Thymus (tissue), 11 donors: ENCODE results near the gene RPS6KA5. TPM values are rescaled to one million over a fixed set of nuclear protein-coding genes. Genes with fewer than 3 reads are reported as not detected.
"Not testable (repeated sequence)": the region's sequence is repeated elsewhere in the genome, so short reads cannot be mapped to it uniquely, and the experiment has no call there.

Experiments used
- DNase-seq, 9 donors: peaks; one replicate each; pipeline ENCODE4 v3.0.0-alpha.2; 2013; ENCODE audit warnings: low spot score in 9 of 9, low read depth in 6 of 9, missing footprints in 1 of 9
- H3K27ac ChIP-seq, 2 donors: one replicate each; pipeline ENCODE4 v1.5.1; 2013; ENCODE audit warnings: control low read depth in 1 of 2, low read depth in 1 of 2, low read length in 1 of 2, mild to moderate bottlenecking in 1 of 2, moderate library complexity in 1 of 2
- H3K27me3 ChIP-seq, 2 donors: one replicate each; pipeline ENCODE4 v1.5.1; 2013; ENCODE audit warnings: low read length in 1 of 2; ENCODE audit not compliant: control insufficient read depth in 2 of 2, insufficient read depth in 1 of 2
- H3K36me3 ChIP-seq, 2 donors: one replicate each; pipeline ENCODE4 v1.5.1; 2013; ENCODE audit warnings: low read length in 1 of 2, mild to moderate bottlenecking in 1 of 2, moderate library complexity in 1 of 2; ENCODE audit not compliant: control insufficient read depth in 2 of 2, insufficient read depth in 2 of 2
- H3K4me1 ChIP-seq, 2 donors: one replicate each; pipeline ENCODE4 v1.5.1; 2013; ENCODE audit warnings: low read length in 2 of 2; ENCODE audit not compliant: control insufficient read depth in 2 of 2, insufficient read depth in 2 of 2
- H3K4me3 ChIP-seq, 2 donors: one replicate each; pipeline ENCODE4 v1.5.1; 2013; ENCODE audit warnings: low read length in 2 of 2, control low read depth in 1 of 2, mild to moderate bottlenecking in 1 of 2
- H3K9me3 ChIP-seq, 2 donors: one replicate each; pipeline ENCODE4 v1.5.1; 2013; ENCODE audit warnings: low read length in 1 of 2, mild to moderate bottlenecking in 1 of 2; ENCODE audit not compliant: control insufficient read depth in 2 of 2, insufficient read depth in 1 of 2
- WGBS: extraction: QIAGEN DNeasy Blood & Tissue Kit; methylation state at CpG from one replicate; pipeline ENCODE4 v1.1.7; 2013; 5-methylcytosine and 5-hydroxymethylcytosine counted together
- polyA plus RNA-seq: library from polyadenylated mRNA; stranded (reverse); fragments of 200-250 nt; gene quantifications from one replicate; pipeline ENCODE4 v1.2.3, GENCODE V29; 2013
- total RNA-seq: library from RNA; stranded (reverse); fragments of 120-200 nt; gene quantifications from one replicate; pipeline ENCODE4 v1.2.4, GENCODE V29; 2013
- donor health status: healthy.

RPS6KA5 gene
- total and polyA plus RNA-seq, 2 donors = 4.0 to 5.1 TPM

DNA sequence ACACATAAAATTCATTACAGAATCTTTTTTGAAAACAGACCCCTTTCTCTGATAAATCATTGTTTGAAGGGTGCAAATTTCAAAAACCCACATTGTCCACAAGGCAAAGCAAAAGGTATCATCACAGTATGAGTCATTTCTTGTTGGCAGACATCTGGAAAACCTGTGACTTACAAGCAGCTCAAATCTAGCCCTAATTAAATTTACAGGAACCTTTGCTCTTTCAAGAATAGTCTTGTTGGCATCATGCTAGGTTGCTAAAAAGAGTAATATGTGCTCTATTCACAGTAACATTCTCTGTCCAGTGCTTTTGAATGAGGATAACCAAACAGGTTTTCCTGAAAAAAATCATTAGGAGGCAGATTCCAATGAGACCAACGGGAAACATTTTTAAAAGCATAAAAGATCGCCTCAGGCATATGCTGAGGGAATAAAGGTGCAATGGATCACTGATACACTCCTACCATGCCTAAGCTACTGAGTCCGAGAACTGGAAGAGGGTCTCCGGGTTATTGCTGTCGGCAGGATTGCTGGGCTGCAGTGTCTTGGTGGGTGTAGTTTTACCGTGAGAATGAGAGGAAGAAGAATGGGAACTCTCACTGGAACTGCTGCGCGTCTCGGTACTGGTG lies 188.7 kb downstream of the RPS6KA5 start:
- Histone ChIP-seq H3K36me3 (peaks cover 7 to 8% of the 10 kb centered on the region in 2 donors), H3K27ac (no peak overlapping the region), H3K27me3 (no peaks in the 10 kb centered on the region), H3K9me3 (no peaks in the 10 kb centered on the region), H3K4me3 (no peak overlapping the region), H3K4me1 (peaks cover 0 to 2% of the 10 kb centered on the region in 2 donors)
- 97% methylated on average over 9 of the region's 9 CpGs for WGBS
- no peak for DNase-seq

- H3K36me3 ChIP-seq = peaks cover 7 to 8% of the 10 kb centered on the region in 2 donors
- 90% methylated on average over 1 of the region's 1 CpG for WGBS
Measured at GRCh38 chr14:90870950-90871604, 189.4 kb downstream of the RPS6KA5 start.

GRCh38 chr14:90867501-90867900 lies 192.9 kb downstream of the RPS6KA5 start:
- H3K9me3 ChIP-seq = no peaks in the 10 kb centered on the region
- H3K36me3 ChIP-seq = peaks cover 0 to 3% of the 10 kb centered on the region in 2 donors
- no peak overlapping the region for H3K4me3 ChIP-seq
- H3K27ac ChIP-seq = no peak overlapping the region
- no peaks in the 10 kb centered on the region for H3K27me3 ChIP-seq
- peaks cover 0 to 2% of the 10 kb centered on the region in 2 donors for H3K4me1 ChIP-seq
- DNase-seq = no peak

More at GRCh38 chr14:90870950-90871604, 189.4 kb downstream of the RPS6KA5 start:
- Histone ChIP-seq H3K4me3 (no peak overlapping the region), H3K9me3 (no peaks in the 10 kb centered on the region), H3K27me3 (no peaks in the 10 kb centered on the region), H3K27ac (no peak overlapping the region), H3K4me1 (peaks cover 0 to 2% of the 10 kb centered on the region in 2 donors)
- no peak for DNase-seq

GRCh38 chr14:90866833-90867232 lies 193.6 kb downstream of the RPS6KA5 start:
- H3K4me1 ChIP-seq = peaks cover 0 to under 1% of the 10 kb centered on the region in 2 donors
- DNase-seq = no peak
- H3K27ac ChIP-seq = no peak overlapping the region
- no peak overlapping the region for H3K4me3 ChIP-seq
- no peaks in the 10 kb centered on the region for H3K9me3 ChIP-seq
- no peaks in the 10 kb centered on the region for H3K27me3 ChIP-seq
- no peaks in the 10 kb centered on the region for H3K36me3 ChIP-seq

DNA sequence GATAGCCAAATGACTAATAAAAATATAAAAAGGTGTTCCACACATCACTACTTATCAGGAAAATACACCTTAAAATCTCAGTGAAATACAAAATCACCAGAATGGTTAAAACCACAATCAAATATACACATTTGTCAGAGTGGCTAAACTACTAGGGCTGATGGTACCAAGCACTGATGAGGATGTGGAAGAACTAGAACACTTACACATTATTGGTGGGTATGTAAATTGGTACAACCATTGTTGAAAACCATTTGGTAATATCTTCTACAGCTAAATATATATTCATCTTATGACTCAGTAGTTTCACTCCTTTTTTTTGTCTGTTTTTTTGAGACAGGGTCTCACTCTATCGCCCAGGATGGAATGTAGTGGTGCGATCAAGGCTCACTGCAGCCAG lies 195.7 kb downstream of the RPS6KA5 start:
- Histone ChIP-seq H3K4me1 (no peaks in the 10 kb centered on the region), H3K9me3 (no peaks in the 10 kb centered on the region), H3K27me3 (no peaks in the 10 kb centered on the region), H3K4me3 (no peak overlapping the region), H3K36me3 (no peaks in the 10 kb centered on the region), H3K27ac (no peak overlapping the region)
- 100% methylated on average over 2 of the region's 2 CpGs for WGBS
- no peak for DNase-seq

DNA sequence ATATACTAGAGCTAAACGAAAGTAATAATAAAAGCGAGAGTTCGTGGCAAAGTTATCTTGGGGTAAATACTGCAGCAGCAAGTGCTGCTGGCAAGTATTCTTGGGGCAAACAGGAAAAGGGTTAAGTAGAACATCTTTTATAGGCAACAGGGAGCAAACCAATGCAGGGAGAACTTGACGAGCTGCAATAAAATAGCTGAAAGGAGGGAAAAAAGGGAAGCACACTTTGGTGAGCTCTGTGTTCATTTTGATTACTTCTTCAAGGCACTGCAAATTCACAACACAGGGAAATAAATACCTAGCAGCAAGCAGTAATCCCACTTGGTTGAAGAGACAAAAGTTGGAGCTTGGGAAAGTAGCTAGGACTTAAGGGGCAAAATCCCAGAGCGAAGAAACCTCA lies 201.9 kb downstream of the RPS6KA5 start:
- Histone ChIP-seq H3K4me1 (no peaks in the 10 kb centered on the region), H3K9me3 (no peaks in the 10 kb centered on the region), H3K27ac (no peak overlapping the region), H3K27me3 (no peaks in the 10 kb centered on the region), H3K4me3 (no peak overlapping the region), H3K36me3 (no peaks in the 10 kb centered on the region)
- 89% methylated on average over 5 of the region's 5 CpGs for WGBS
- no peak for DNase-seq

DNA sequence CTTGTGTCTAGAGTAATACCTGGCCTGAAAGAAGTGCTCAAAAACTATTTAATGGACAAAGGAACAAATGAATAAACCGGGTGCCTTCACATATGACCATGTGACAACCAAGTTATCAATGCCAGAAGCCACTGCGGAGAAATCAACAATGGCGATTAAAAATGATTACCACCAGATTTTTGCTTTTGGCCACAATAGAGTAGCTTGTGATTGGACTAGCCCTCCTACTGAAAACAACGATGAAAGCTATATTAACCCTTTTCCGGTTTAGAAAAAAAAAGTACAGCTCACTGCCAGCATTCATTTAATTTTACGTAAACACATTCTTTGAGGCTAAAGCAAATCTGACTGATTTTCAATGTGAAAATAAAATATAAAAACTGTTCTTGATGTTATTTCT lies 202.6 kb downstream of the RPS6KA5 start:
- H3K4me3 ChIP-seq = no peak overlapping the region

DNA sequence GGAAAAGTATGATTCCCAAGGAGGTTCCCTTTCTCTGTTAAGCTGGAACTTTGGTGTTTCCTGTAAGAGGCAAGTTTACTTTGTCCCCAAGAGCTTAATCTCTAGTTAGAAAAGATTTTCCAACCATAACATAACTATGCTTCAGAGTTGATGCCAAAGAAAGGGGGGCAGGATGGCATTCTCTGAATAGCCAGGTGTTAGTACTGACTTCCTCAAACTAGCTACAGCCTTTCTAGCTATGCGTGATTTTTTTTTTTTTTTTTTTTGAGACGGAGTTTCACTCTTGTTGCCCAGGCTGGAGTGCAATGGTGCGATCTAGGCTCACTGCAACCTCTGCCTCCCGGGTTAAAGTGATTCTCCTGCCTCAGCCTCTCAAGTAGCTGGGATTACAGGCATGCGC lies 204.3 kb downstream of the RPS6KA5 start:
- H3K27me3 ChIP-seq, H3K36me3 ChIP-seq, DNase-seq, H3K4me3 ChIP-seq, H3K27ac ChIP-seq, H3K9me3 ChIP-seq, H3K4me1 ChIP-seq: not testable (repeated sequence)
- WGBS = 57% methylated on average over 5 of the region's 5 CpGs

More for the DNA sequence above, 202.6 kb downstream of the RPS6KA5 start:
- no peak overlapping the region for H3K27ac ChIP-seq
- 96% methylated on average over 6 of the region's 6 CpGs for WGBS
- no peaks in the 10 kb centered on the region for H3K4me1 ChIP-seq
- H3K36me3 ChIP-seq = no peaks in the 10 kb centered on the region
- no peaks in the 10 kb centered on the region for H3K27me3 ChIP-seq
- no peak for DNase-seq
- H3K9me3 ChIP-seq = no peaks in the 10 kb centered on the region

DNA sequence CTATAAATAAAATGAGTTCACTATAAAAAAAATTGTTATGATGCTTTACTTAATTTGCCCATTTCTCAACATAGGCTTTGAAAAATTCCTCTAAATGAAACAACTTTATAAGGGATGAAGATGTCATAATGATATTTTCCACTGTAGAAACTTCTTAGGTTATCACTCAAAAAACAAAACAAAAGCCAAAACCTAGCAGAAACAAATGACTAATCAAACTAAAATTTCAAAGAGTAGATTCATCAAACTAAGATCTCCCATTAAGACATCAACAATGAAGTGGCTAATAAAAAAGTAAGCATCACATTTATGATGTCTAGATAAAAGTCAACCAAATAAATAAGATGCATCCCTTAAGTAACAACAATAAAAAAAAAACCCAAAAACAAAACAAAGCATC lies 207.3 kb downstream of the RPS6KA5 start:
- H3K9me3 ChIP-seq = no peaks in the 10 kb centered on the region
- H3K27ac ChIP-seq = no peak overlapping the region
- no peaks in the 10 kb centered on the region for H3K27me3 ChIP-seq
- no peak overlapping the region for H3K4me3 ChIP-seq
- no peaks in the 10 kb centered on the region for H3K4me1 ChIP-seq
- DNase-seq = no peak
- H3K36me3 ChIP-seq = no peaks in the 10 kb centered on the region
